ENCODE measurements around the gene PACSIN2.

The PACSIN2 gene

GRCh38 chr22:42885446-42885845 lies 129.5 kb downstream of the PACSIN2 start:
- DNase-seq (ENCODE audit: low read depth in 2 of 2, low spot score in 1 of 2), result no peak

- DNase-seq (ENCODE audit: low read depth in 2 of 2, low spot score in 1 of 2), result no peak
These were observed 130.2 kb downstream of the PACSIN2 start for GRCh38 chr22:42884616-42885375.

- DNase-seq (ENCODE audit: low read depth in 2 of 2, low spot score in 1 of 2), result no peak
These were observed 131.0 kb downstream of the PACSIN2 start for GRCh38 chr22:42883970-42884369.

GRCh38 chr22:42883121-42883520 lies 131.8 kb downstream of the PACSIN2 start:
- no peak for DNase-seq (ENCODE audit: low read depth in 2 of 2, low spot score in 1 of 2)

GRCh38 chr22:42881982-42882656 lies 132.8 kb downstream of the PACSIN2 start:
- DNase-seq (ENCODE audit: low read depth in 2 of 2, low spot score in 1 of 2), result no peak

- DNase-seq (ENCODE audit: low read depth in 2 of 2, low spot score in 1 of 2), result no peak
These were observed 133.7 kb downstream of the PACSIN2 start for GRCh38 chr22:42881298-42881697.

- DNase-seq (ENCODE audit: low read depth in 2 of 2, low spot score in 1 of 2), result no peak
These were observed 134.1 kb downstream of the PACSIN2 start for GRCh38 chr22:42880815-42881214.

GRCh38 chr22:42879371-42880021 lies 135.5 kb downstream of the PACSIN2 start:
- DNase-seq (ENCODE audit: low read depth in 2 of 2, low spot score in 1 of 2), result no peak

- DNase-seq (ENCODE audit: low read depth in 2 of 2, low spot score in 1 of 2), result no peak
These were observed 136.2 kb downstream of the PACSIN2 start for GRCh38 chr22:42878561-42879305.

GRCh38 chr22:42877597-42878340 lies 137.2 kb downstream of the PACSIN2 start:
- no peak for DNase-seq (ENCODE audit: low read depth in 2 of 2, low spot score in 1 of 2)

- DNase-seq (ENCODE audit: low read depth in 2 of 2, low spot score in 1 of 2), result no peak
These were observed 137.8 kb downstream of the PACSIN2 start for GRCh38 chr22:42877158-42877557.

- DNase-seq (ENCODE audit: low read depth in 2 of 2, low spot score in 1 of 2), result no peak
These were observed 138.9 kb downstream of the PACSIN2 start for GRCh38 chr22:42876041-42876440.

GRCh38 chr22:42874010-42874409 lies 140.9 kb downstream of the PACSIN2 start:
- DNase-seq (ENCODE audit: low read depth in 2 of 2, low spot score in 1 of 2), result no peak

- DNase-seq (ENCODE audit: low read depth in 2 of 2, low spot score in 1 of 2), result no peak
These were observed 141.6 kb downstream of the PACSIN2 start for GRCh38 chr22:42873356-42873755.

- no peak for DNase-seq (ENCODE audit: low read depth in 2 of 2, low spot score in 1 of 2)
These were observed 142.1 kb downstream of the PACSIN2 start for GRCh38 chr22:42872821-42873220.

GRCh38 chr22:42871146-42872050 lies 143.6 kb downstream of the PACSIN2 start:
- DNase-seq (ENCODE audit: low read depth in 2 of 2, low spot score in 1 of 2), result no peak

GRCh38 chr22:42869888-42870480 lies 145.0 kb downstream of the PACSIN2 start:
- DNase-seq (ENCODE audit: low read depth in 2 of 2, low spot score in 1 of 2), result no peak

GRCh38 chr22:42869463-42869862 lies 145.5 kb downstream of the PACSIN2 start:
- DNase-seq (ENCODE audit: low read depth in 2 of 2, low spot score in 1 of 2), result no peak

GRCh38 chr22:42868751-42869251 lies 146.1 kb downstream of the PACSIN2 start:
- DNase-seq (ENCODE audit: low read depth in 2 of 2, low spot score in 1 of 2), result no peak
